Heart left ventricle (tissue), 16 donors: ENCODE results near the gene NMNAT3. TPM values are rescaled to one million over a fixed set of nuclear protein-coding genes. Genes with fewer than 3 reads are reported as not detected.

Experiments
- ATAC-seq, 4 donors: fragments of 200-7000 bp; cut with Tn5 transposase; one replicate each; pipeline ENCODE4 v1.9.1; 2020 to 2022; ENCODE audit warnings: moderate library complexity in 4 of 4, mild to moderate bottlenecking in 3 of 4, moderate number of reproducible peaks in 1 of 4
- DNase-seq, 5 donors: peaks; one replicate each; pipeline ENCODE4 v3.0.0-alpha.2; 2020
- H3K27ac ChIP-seq, 12 donors: fragments of 200-600 bp; sonication (generic) in 4 of 12; one replicate each; pipeline versions ENCODE4 v1.5.0 to v1.8.0; 2016 to 2022; ENCODE audit warnings: mild to moderate bottlenecking in 2 of 12
- H3K27me3 ChIP-seq, 9 donors: fragments of 200-600 bp; sonication (generic) in 2 of 9; one replicate each; pipeline versions ENCODE4 v1.5.1 to v1.8.0; 2016 to 2022; ENCODE audit warnings: mild to moderate bottlenecking in 3 of 9
- H3K36me3 ChIP-seq, 9 donors: fragments of 200-600 bp; sonication (generic) in 2 of 9; one replicate each; pipeline versions ENCODE4 v1.5.0 to v1.8.0; 2018 to 2022; ENCODE audit warnings: mild to moderate bottlenecking in 2 of 9
- H3K4me1 ChIP-seq, 12 donors: fragments of 200-600 bp; sonication (generic) in 4 of 12; one replicate each; pipeline versions ENCODE4 v1.5.0 to v1.8.0; 2016 to 2022; ENCODE audit warnings: mild to moderate bottlenecking in 3 of 12
- H3K4me3 ChIP-seq, 12 donors: fragments of 200-600 bp; sonication (generic) in 4 of 12; one replicate each; pipeline versions ENCODE4 v1.5.0 to v1.8.0; 2017 to 2022; ENCODE audit warnings: mild to moderate bottlenecking in 9 of 12, moderate library complexity in 4 of 12
- H3K9me3 ChIP-seq, 12 donors: fragments of 200-600 bp; sonication (generic) in 4 of 12; one replicate each; pipeline versions ENCODE4 v1.5.0 to v1.8.0; 2016 to 2022; ENCODE audit warnings: mild to moderate bottlenecking in 1 of 12
- CTCF ChIP-seq, 12 donors: fragments of 200-600 bp; sonication (generic) in 4 of 12; IDR thresholded peaks; one replicate each; pipeline versions ENCODE4 v1.5.0 to v1.8.0; 2018 to 2022; ENCODE audit warnings: antibody characterized with exemption in 12 of 12, mild to moderate bottlenecking in 5 of 12
- POLR2A ChIP-seq, 2 donors: fragments of 450-650 bp; IDR thresholded peaks; one replicate each; pipeline ENCODE4 v1.6.1; 2017; ENCODE audit warnings: antibody characterized with exemption in 2 of 2, mild to moderate bottlenecking in 2 of 2, moderate library complexity in 2 of 2
- whole genome bisulfite sequencing, 4 donors: extraction: QIAGEN DNeasy Blood & Tissue Kit in 2 of 4; methylation state at CpG; one replicate each; pipeline versions ENCODE4 v1.1.5 to v1.1.7; 2013 to 2018; 5-methylcytosine and 5-hydroxymethylcytosine counted together
- intact Hi-C, 10 donors: fragments of 100-400 bp; cut with DNase I; formaldehyde crosslinking; loops; one replicate each; pipeline versions ENCODE4 v1.11.1 to v1.14.2; 2022
- polyA plus RNA-seq, 2 donors: library from polyadenylated mRNA; stranded (reverse); fragments of 200-250 nt; gene quantifications; one replicate each; pipeline ENCODE4 v1.2.3, GENCODE V29; 2013
- total RNA-seq, 9 donors: library from RNA; depleted of rRNA in 2 of 9; stranded (reverse); fragments of >200 nt in 2 of 9; fragmentation: NEBNext Ultra II Directional in 3 of 9; extraction: Animal tissue kit (Norgen Biotek cat#: 25700) in 3 of 9; gene quantifications; one replicate each; pipeline versions ENCODE4 v1.1.0 to v1.2.4, GENCODE V29; 2016 to 2023
- donor health status: ischemic (EF 13 %, LVEDD 7.1; RV severe dilation, severe dysfunction).
- donor health status: healthy with polysubstance abuse.
- donor health status: DM: no; HTN: yes; CAD: no.
- donor health status: DM: no; HTN: no; CAD: no.
- donor health status: ischemic (EF 25% LVEDD 6.9; RV normal size, moderate dysfunction).
- donor health status: ischemic (EF 25% LVEDD 5.7; RV mildly dilated, moderate dysfunction).
- donor health status: healthy.
- donor health status: DM: yes; HTN: yes; CAD: no.
- donor health status: ischemic (EF 35%, LVEDD 5.7; RV mildly dilated, moderate dysfunction).
- donor health status: nonischemic (EF 11% LVEDD 7.7; RV severe dilation, severe dysfunction).
- donor health status: DM: yes; HTN: yes; CAD: no.
- donor health status: PGD.
- donor health status: ischemic (EF 29% LVEDD 5.4; RV normal size, mild dysfunction).
- donor health status: nonischemic (EF 23%, LVEDD 6.1; RV moderate dilation, normal function).

NMNAT3 gene
- total and polyA plus RNA-seq, 11 donors: 6.5 to 15.4 (median 11.0) TPM

GRCh38 chr3:139578783-139579182, 99.0 kb downstream of the NMNAT3 start:
- no peaks in the 10 kb centered on the region for H3K27me3 ChIP-seq
- intact Hi-C loops: loop anchor here in 1 of 10 donors (5.0 kb wide), 1 partner anchor 359 kb away; the partner anchor contains the start of gene CLSTN2
- no peak overlapping the region for H3K4me3 ChIP-seq
- H3K27ac ChIP-seq: no peak overlapping the region
- no peak for TF ChIP-seq CTCF (IDR thresholded peaks at IDR 0.05)
- TF ChIP-seq POLR2A (IDR thresholded peaks at IDR 0.05): no peak
- ATAC-seq (no peak), DNase-seq (no peak)
- H3K9me3 ChIP-seq: no peaks in the 10 kb centered on the region
- peaks cover under 1 to 12% (median 8%) of the 10 kb centered on the region in 12 donors for H3K4me1 ChIP-seq
- 78 to 86% (median 84%) methylated on average over 7 of the region's 7 CpGs for WGBS, 4 donors
- H3K36me3 ChIP-seq: peaks cover 0 to 24% (median 3%) of the 10 kb centered on the region in 9 donors

- TF ChIP-seq POLR2A (IDR thresholded peaks at IDR 0.05) (no peak), CTCF (IDR thresholded peaks at IDR 0.05) (no peak)
- Histone ChIP-seq H3K27me3 (no peaks in the 10 kb centered on the region), H3K27ac (no peak overlapping the region), H3K36me3 (peaks cover 0 to 23% (median 3%) of the 10 kb centered on the region in 9 donors), H3K9me3 (no peaks in the 10 kb centered on the region), H3K4me1 (peaks cover 2 to 20% (median 14%) of the 10 kb centered on the region in 12 donors), H3K4me3 (no peak overlapping the region)
- DNase-seq: no peak
- no peak for ATAC-seq
- intact Hi-C loops: loop anchor here in 1 of 10 donors (5.0 kb wide), 1 partner anchor 359 kb away; the partner anchor contains the start of gene CLSTN2
Observed at GRCh38 chr3:139577909-139578308, 99.9 kb downstream of the NMNAT3 start.

GRCh38 chr3:139577346-139577745, 100.4 kb downstream of the NMNAT3 start:
- intact Hi-C loops: loop anchor here in 1 of 10 donors (5.0 kb wide), 1 partner anchor 360 kb away; the partner anchor contains the start of gene CLSTN2
- TF ChIP-seq CTCF (IDR thresholded peaks at IDR 0.05) (no peak), POLR2A (IDR thresholded peaks at IDR 0.05) (no peak)

GRCh38 chr3:139574026-139574947, 103.5 kb downstream of the NMNAT3 start:
- intact Hi-C loops: no loop called here
- Histone ChIP-seq H3K4me3 (no peak overlapping the region), H3K36me3 (peaks cover 0 to 22% (median 3%) of the 10 kb centered on the region in 9 donors), H3K27ac (no peak overlapping the region), H3K4me1 (peaks cover 2 to 36% (median 19%) of the 10 kb centered on the region in 12 donors), H3K9me3 (no peaks in the 10 kb centered on the region), H3K27me3 (no peaks in the 10 kb centered on the region)
- WGBS, 4 donors: 43 to 71% (median 50%) methylated on average over 1 of the region's 1 CpG
- DNase-seq: peak; percentile 46 to 79 (median 64)
- TF ChIP-seq POLR2A (IDR thresholded peaks at IDR 0.05) (no peak), CTCF (IDR thresholded peaks at IDR 0.05) (no peak)
- peak in 3 of 4 donors; percentile 66 to 83 (median 72) for ATAC-seq

More at GRCh38 chr3:139577346-139577745, 100.4 kb downstream of the NMNAT3 start:
- DNase-seq: no peak
- Histone ChIP-seq H3K36me3 (peaks cover 0 to 23% (median 3%) of the 10 kb centered on the region in 9 donors), H3K9me3 (no peaks in the 10 kb centered on the region), H3K27ac (no peak overlapping the region), H3K4me1 (peaks cover 2 to 26% (median 19%) of the 10 kb centered on the region in 12 donors), H3K27me3 (no peaks in the 10 kb centered on the region), H3K4me3 (no peak overlapping the region)
- no peak for ATAC-seq
- 88 to 95% (median 91%) methylated on average over 2 of the region's 2 CpGs for WGBS, 4 donors
